HG03565 (cell line): ENCODE results near the gene OR1E2.
"Not testable (repeated sequence)": the region's sequence is repeated elsewhere in the genome, so short reads cannot be mapped to it uniquely, and the experiment has no call there.

ENCODE experiments used
- ATAC-seq: cut with Tn5 transposase; IDR thresholded peaks from one replicate; pipeline ENCODE4 v1.9.1; 2021; ENCODE audit warnings: mild to moderate bottlenecking, moderate library complexity; ENCODE audit not compliant: unreplicated experiment

The OR1E2 gene, protein sequence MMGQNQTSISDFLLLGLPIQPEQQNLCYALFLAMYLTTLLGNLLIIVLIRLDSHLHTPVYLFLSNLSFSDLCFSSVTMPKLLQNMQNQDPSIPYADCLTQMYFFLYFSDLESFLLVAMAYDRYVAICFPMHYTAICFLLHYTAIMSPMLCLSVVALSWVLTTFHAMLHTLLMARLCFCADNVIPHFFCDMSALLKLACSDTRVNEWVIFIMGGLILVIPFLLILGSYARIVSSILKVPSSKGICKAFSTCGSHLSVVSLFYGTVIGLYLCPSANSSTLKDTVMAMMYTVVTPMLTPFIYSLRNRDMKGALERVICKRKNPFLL

DNA sequence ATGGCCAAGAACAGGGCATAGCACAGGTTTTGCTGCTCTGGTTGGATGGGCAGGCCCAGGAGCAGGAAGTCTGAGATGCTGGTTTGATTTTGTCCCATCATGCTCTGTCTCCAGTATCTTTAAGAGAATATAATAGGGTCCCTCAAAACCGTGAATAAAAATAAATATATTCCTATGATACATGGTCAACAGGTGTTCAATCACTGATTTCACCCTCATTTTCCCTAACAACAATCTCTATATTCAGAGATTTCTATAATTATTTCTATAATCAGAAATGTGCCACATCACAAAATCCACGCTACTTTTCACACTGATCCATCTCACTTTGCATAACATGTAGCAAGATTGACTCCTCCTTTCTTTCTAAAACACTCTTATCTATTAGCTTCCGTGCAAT is at the start of gene OR1E2:
Gene OR1E2, minus strand, starts transcription at position 101 of the 400 bp plus-strand sequence. Its CDS starts 0 bp downstream, at position 101.
- ATAC-seq: no peak

DNA sequence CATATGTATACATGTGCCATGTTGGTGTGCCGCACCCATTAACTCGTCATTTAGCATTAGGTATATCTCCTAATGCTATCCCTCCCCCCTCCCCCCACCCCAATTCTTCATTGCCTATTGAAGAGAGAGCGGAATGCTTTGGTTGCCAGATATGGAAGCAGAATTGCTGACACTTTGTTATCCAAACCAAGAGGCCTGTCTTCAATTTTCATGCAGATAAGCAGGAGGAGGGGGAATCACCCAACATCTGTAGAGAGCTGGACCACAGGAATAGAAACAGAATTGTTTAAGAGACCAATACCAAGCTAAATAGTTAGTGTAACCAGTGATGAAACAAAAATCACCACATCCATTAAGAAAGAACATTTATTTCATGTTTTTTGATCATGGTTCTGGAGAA is 49.2 kb upstream of the OR1E2 start:
- no peak for ATAC-seq

DNA sequence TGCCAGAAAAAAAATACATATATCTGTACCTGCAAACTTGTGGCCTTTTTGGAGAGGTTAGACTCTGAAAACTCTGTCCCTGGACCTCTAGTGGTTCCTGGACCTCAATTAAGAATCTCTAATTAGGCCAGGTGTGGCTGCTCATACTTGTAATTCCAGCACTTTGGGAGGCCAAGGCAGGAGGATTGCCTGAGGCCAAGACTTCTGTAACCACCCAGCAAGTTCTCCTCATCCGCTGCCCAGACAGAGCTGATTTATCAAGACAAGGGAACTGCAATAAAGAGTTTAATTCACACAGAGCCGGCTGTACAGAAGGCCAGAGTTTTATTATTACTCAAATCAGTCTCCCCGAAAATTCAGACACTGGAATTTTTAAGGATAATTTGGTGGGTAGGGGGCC is 46.3 kb upstream of the OR1E2 start:
- ATAC-seq: no peak

DNA sequence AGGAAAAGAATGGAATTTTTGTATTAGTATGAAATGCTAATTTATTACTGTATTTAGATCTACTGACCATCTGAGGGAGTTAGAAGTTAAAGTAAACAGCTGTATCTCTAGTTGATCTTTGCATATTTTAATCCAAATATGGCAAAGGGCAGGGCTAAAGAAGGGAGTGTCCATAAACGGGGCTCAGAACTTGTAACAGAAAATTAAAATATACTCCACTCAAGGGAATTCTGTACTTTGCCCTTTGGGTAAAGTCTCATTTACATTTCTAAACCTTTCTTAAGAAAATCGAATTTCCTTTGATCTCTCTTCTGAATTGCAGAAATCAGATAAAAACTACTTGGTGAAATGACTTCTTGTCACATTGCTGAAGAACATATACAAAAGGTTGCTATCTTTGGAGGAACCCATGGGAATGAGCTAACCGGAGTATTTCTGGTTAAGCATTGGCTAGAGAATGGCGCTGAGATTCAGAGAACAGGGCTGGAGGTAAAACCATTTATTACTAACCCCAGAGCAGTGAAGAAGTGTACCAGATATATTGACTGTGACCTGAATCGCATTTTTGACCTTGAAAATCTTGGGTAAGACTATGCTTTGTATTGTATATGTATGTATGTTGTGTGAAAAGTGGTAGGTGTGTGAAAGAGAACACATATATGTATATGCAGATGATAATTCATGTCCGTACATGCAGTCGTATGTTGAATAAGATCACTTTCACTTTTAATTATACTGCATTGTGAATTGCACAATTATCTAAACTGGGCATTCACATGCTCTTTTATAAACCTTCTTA is 42.4 kb upstream of the OR1E2 start, which contains the start of gene ASPA:
Gene ASPA, plus strand, starts transcription at position 186 of the 799 bp plus-strand sequence. Its CDS starts 163 bp downstream, at position 349.
- ATAC-seq: no peak

DNA sequence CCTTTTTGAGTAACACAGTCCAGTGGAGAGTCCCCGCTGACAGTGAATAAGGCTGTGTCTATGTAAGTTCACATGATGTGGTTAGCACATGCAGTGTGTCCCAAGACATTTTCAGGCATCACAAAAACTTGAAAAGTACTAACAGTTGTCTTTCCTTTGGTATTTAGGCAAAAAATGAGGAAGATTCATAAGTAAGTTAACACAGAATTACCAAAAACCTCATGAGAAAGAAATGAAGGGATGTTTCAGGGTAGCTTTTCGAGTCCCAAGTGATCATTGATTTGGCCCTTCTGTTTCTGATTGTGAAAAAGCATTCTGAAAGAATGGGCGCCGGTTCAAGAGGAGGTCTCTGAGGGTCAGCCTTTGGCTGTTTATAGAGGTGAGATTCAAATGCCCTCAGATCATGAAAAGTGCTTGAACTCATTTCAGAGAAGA is 41.6 kb upstream of the OR1E2 start:
- ATAC-seq: no peak

DNA sequence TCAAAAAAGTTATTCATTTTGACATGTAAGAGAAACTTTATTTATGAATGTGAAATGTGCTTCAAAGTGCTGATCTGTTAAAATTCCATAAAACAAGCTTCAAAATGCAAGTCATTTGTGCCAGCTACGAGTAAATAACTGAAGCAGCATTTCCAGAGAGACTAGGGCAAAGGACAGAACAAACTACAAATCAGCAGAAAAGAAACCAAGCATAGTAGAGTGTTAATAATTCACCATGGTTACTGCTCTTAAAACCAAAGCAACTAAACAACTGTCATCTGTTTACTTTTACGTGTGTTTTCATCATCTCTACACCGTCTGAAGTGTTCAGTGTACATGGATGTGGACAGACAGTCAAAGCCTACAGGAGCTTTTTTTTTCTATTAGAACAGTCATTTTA is 40.6 kb upstream of the OR1E2 start:
- no peak for ATAC-seq

DNA sequence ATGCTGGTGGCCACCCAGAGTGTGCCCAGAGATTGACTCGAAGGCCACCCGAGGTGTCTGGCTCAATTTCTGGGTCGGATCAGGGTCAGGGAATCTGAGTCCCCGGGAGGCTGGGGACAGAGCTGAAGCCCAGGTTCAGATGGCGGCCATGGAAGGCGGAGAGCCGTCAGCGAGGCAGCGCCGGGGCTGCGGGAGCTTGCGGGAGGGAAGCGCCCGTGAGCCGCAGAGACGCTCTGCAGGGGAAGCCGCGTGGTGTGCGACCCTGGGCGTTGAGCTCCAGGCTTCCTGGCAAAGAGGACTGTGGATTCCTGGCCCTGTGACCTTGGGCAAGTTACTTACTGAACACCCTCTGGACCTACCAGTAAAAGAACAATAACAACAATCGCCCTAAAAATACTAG is 38.5 kb upstream of the OR1E2 start:
- ATAC-seq: no peak

DNA sequence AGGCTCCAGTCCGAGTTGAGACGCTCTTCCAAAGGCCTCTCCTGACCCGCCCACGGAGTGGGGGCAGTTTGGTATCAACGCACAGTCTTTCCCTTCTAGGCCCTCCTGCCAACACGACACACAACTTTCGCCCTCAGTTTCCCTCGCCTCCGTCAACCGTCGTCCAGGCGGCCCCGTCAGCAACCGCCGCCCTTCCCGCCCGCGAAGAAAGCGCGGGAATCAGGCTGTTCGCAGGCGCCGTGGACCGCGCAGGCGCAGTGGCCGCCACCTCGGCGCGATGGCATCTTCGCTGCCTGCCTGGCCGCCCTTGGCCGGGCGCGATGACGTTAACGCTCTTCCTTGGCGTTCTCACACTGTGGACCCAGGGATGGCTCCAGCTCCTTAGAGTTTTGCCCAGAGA is 38.0 kb upstream of the OR1E2 start, which contains the start of gene SPATA22:
Gene SPATA22, minus strand, starts transcription at position 221 of the 400 bp plus-strand sequence. CDS start 2,494 bp downstream, outside the sequence.
- ATAC-seq: no peak

DNA sequence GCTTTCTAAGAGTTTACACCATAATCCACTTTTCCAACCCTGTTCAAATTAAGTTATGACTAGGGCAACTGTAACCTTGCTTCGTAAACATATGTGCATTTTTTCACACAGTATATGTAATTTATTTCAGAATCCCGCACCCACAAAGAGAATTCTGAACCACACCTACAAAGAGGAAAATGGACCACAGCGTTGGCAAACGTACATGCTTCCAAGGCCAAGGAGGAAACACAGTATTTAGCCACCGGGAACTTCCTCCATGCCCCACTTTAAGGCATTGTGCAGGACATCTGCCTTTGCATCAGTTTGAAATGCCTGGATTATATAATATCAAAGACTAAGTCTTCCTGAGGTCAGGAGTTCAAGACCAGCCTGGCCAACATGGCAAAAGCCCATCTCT is 35.9 kb upstream of the OR1E2 start:
- ATAC-seq: no peak

DNA sequence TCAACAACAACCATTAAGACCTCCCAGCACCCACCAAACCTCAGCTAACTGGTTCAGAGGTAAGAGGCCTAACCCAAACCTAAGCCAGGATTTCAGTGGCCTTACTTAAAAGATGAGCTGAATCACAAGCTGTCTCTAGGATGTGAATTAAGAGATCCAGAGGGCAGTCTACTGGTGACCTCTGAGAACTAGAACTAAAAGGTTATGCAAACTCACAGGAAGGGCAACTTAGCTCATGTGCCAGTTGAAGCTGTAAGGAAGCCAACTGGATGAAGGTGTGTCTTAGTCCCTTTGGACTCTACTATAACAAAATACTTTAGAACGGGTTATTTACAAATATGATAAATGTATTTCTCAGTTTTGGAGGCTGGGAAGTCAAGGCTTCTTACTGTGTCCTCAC is 32.7 kb upstream of the OR1E2 start:
- not testable (repeated sequence) for ATAC-seq

DNA sequence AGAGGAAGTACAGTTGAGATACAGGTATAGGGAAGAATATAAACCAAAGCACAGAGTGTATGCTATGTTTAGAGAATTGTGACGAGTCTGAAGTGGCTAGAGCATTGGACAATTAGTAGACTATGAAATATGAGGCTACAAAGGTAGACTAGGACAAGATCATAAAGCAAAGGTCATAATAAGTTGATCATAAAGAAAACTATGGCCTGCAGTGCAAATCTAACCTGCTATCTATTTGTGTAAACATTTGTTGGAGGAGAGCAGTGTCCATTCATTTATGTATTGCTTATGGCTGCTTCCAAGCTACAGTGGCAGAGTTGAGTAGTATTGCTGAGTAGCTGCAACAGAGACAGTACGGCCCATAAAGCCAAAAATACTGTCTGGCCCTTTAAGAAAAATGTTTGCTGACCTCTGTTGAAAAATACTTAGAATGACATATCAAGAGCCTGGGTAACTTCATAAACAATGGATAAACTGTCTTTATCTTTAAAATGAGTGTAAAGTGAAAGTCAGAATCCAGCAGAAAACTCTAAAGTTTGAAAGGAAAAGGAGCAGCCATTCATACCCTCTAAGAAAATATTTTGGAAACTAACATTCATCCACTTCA is 14.5 kb upstream of the OR1E2 start:
- ATAC-seq: no peak

DNA sequence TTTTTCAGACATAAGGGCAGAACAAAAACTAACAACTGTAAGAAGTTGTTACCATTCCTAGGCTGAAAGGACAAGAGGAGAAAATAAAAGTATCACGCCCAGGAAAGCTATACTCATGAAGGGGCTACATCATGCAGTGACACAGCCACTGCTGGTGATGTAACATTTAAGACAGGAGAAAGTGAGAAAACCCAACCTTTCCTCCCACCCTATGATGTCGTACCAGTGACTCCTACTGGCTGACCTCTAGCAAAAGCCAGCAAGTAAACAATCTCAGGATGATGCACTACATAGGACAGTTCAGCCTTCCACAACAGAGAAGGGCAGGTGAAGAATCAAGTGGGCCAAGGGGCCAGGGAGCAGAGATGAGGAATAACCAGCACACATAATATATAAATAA is 14.0 kb upstream of the OR1E2 start:
- no peak for ATAC-seq

DNA sequence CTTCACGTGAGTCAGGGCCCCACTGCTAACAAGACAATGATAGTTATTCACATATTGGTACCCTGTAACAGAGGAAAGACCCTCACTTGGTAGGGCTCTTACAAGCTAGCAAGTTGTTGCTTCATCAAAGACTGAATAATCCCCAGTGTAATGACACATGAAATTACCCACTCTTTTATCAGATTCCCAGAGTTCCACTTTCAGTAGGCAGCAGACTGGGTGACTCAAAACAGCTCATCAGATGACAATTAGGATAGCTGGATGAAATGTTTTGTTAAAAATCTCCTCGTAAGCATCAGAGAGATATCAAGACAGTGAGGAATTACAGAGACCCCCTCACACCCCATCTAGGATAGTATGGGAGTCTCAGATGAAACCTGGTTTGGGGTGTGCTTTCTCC is 6.8 kb upstream of the OR1E2 start:
- ATAC-seq: no peak

DNA sequence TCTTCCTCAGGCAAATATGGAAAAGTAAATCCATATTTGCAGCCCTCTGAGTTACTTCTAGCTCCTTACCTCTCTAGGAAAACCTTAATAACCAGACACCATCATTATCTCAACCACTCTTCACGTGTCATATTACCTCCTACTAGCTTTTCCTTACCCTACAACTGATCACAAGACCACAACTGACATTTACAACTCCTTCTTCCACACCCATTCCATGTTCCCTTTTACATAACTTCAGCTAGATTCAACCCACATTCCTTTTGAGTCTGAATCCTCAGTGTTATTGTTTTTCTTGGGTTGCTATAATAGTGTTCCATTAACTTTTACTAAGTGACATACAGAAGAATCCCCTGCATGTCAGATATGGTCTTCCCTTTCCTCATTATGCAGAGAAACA is 4.7 kb upstream of the OR1E2 start:
- ATAC-seq: no peak

DNA sequence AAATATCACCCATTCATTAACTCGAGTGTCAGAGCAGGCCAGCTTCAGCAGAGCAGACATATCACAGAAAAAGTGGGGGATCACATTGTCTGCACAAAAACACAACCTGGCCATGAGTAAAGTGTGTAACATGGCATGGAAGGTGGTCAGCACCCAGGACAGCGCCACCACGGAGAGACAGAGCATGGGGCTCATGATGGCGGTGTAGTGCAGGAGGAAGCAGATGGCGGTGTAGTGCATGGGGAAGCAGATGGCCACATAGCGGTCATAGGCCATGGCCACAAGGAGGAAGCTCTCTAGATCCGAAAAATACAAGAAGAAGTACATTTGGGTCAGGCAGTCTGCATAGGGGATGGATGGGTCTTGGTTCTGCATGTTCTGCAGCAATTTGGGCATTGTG is 426 bp downstream of the OR1E2 start:
- ATAC-seq: not testable (repeated sequence)

DNA sequence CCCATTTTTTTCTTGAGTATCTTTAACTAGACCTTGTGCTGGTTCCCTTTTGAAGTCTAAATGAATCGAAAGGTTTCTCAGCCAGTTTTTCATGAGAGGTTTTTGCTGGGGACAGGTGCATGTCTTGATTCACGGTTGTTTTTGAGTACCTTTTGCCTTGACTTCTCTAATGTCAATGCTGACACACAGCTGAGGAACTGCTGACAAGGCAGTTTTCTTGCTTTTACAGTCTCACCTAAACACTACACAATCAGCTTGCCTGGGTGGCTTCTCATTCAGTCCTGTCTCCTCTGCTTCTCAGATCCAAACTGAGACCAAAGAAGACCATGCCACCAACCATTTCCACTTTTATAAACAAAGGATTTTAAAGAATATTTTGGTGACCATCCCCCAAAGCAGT is 15.4 kb downstream of the OR1E2 start:
- no peak for ATAC-seq

DNA sequence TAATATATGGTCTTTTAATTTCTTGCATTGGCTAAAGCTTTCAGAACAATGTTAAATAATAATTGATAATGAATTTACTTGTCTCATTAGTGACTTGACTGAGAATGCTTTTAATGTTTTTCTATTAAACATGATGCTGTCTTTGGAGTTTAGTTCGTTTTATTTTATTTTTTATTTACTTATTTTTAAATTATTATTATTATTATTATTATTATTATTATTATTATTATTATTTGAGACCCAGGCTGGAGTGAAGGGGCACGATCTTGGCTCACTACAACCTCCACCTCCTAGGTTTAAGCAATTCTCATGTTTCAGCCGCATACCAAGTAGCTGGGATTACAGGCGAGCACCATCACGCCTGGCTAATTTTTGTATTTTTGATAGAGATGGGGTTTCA is 18.0 kb downstream of the OR1E2 start:
- ATAC-seq: no peak

DNA sequence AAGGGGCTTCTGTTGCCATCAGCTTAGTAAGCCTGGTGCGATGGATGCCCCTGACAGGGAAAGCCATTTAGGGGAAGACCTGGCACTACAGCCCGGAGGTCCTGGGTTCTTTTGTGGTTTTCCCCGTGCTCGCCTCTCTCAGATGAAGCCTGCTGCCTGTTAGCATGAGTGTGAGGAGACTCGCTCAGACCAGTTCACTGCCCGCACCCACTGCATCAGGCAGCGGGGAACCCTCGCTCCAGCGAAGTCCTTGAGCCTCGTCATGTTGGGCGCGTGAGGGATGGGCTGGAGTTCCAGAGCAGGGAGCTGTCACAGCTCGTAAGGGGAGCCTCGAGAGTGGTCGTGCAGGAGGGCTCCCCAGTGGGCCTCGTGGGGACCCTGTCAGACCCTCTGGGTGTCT is 21.4 kb downstream of the OR1E2 start:
- not testable (repeated sequence) for ATAC-seq

DNA sequence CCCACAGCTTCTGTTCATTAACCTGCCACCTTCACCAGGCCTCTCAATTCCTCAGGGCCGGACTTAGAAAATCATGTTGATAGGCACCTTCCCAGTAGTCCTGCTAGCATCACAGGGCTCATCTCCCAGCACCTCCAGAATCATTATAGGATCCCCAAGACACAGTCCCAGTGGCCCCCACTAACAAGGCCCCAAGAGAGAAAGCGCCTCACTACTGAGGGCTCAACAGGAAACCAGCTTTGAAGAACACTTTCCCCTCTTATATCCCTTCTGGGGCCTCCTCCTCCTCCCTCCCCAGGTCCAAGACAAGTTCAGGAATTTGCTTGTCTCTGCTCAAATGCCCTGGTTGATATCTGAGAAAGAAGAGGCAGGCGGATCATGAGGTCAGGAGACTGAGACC is 22.6 kb downstream of the OR1E2 start, which contains the start of gene OR3A3:
Gene OR3A3, plus strand, starts transcription at position 301 of the 400 bp plus-strand sequence.
- no peak for ATAC-seq

DNA sequence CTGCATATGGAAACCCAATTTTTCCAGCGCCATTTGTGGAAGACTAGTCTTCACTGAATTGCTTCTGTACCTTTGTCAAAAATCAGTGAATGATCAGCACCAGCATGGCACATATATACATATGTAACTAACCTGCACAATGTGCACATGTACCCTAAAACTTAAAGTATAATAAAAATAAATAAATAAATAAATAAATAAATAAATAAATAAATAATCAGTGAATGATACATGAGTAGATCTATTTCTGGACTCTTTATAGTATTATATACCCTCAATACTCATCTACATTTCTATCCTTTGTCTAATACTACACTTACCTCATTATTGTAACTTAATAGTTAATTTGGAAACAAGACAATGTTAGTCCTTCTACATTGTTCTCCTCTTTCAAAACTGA is 29.8 kb downstream of the OR1E2 start:
- not testable (repeated sequence) for ATAC-seq

DNA sequence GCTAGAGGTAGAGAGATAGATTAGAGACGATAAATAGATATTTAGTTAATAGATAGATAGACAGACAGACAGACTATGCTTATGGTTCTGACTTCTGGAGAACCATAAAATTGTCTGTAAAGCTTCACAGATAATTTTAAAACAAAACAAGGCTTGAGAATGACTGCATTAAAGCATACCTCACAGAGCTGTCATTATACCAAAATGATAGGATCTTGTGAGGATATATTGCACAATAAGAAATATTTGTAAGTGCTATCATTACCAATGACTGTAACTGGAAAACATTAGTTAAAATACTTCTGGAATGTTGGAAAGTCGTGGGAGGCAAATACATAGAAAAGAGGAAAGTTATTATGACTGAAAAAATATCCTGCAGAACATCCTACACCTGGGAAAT is 31.9 kb downstream of the OR1E2 start:
- ATAC-seq: no peak
